ENCODE data around the gene NHLH2.
A peak's percentile ranks its signal among the peaks of the same experiment; 100 is the strongest.

Gene NHLH2

DNA sequence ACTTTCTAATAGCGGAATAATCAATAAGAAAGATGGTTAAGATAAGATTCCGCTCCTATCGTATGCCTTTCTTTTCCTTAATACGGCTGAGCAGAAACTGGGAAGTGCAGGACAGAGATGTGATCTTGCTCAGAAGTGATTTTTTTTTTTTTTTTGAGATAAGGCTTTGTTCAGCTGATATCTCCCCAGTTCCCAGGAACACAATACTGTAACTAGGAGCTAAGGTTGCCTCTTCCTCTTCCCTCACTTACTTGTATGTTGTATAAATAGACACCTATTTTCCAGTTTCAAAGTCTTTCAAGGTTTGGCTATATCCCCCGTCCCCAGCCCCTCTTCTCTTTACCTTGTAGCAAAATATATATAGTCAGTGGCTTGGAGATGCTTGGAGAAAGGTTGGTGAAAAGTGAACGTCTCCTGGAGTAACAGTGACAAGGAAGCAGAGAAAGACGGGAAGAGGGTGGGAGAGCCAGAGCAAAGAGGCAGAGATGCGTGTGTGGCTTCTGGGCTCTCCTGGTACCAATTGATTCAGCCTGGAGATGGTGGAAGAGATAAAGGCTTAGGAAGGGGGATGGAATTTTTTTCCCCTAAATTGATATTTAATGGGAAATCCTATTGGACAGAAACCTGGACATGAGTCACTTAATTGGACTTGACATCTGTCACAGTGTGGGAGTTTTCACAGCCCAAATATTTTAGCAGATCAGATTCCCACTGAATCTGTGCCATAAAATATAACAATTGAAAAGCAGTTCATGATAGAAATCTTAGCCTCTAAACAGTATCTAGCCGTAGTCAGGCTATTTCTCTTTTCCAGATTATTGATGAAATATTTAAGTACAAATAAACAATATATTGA, at the start of gene NHLH2:
NHLH2 (minus strand) TSS at position 522 of the 856 bp plus-strand sequence. CDS start 2,754 bp downstream, outside the sequence.
- DNase-seq = no peak

DNA sequence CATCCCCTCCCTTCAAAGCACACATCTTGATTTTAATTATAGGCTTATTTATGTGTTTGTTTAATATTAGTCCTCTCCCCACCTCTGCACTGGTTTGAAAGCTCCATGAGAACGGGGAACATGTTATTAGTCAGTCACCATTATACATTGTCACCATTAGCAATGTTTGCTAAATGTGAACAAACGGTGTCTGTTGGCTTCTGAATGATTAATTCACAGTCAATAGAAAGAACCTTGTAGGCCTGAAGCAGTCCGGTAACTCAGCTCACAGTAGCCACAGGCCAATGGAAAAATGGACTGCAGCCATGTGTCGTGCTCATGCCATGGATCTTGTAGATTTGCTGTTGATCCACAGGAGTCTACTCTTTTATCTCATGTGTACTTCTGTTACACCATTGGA, 49.7 kb upstream of the NHLH2 start:
- DNase-seq = no peak

- no peak for DNase-seq
Measured at GRCh38 chr1:115888976-115889375, 48.0 kb upstream of the NHLH2 start.

DNA sequence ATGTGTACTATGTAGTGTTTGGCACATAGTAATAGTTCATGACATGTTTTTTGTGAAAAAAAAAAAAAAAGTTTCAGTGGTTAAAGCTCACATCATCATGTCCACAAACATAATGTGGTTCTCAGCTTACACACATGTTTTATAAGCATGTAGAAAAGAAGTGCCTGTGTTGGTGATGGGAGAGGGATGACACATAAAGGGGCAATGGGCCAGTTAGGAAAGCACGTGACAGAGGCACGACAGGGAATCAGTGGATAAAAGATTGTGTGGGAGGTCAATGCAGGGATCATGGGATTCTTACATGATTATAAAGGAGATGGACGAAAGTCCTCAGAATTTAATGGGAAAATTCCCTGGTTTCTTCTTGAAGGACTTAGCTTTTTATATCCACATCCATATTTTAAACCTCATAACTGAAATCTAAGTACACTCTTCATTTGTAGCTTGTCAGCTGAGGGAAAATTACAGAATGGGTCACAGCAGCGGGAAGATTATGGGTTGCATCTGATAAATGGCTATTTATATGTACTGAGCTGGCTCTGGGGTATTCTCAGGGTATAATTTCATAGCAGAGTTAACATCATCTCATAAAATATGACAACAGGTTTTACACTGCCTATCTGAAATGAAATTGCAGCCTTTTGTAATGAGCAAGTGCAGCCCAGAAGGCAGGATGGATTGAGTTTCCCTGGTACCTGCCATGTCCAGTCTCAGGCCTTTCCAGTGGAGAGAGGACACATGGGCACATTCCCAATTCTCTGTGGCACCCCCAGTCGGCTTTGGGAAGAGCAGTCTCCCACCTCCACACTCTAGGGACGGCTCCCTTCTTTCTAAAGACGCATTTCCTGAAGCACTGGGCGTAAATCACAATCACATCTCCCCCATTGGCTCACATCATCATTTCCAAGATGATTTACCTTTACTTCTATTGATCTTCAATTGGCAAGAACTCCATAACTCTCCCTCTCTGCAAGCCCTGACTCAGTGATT, 42.3 kb upstream of the NHLH2 start:
- DNase-seq = no peak

GRCh38 chr1:115880981-115881672, 40.2 kb upstream of the NHLH2 start:
- DNase-seq = no peak

DNA sequence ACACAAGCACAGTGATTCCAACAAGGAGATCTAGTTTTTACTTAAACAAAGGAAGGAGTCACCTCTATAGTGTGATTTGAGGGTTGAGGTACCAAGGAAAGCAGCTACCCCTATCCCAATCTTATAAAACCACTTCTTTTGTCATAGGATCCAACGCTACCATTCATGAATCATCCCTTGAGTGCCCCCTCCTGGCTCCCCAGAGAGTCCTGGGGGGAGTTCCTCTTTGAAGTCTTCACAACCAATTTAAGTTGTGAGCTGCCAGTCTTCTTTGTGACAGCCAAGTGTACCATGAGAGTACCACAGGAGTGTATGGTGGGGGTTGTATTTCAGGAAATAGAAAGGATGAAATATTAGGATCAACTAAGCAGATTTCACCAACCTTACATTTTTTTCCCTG, 39.1 kb upstream of the NHLH2 start:
- no peak for DNase-seq

GRCh38 chr1:115877511-115877910, 36.6 kb upstream of the NHLH2 start:
- no peak for DNase-seq

DNA sequence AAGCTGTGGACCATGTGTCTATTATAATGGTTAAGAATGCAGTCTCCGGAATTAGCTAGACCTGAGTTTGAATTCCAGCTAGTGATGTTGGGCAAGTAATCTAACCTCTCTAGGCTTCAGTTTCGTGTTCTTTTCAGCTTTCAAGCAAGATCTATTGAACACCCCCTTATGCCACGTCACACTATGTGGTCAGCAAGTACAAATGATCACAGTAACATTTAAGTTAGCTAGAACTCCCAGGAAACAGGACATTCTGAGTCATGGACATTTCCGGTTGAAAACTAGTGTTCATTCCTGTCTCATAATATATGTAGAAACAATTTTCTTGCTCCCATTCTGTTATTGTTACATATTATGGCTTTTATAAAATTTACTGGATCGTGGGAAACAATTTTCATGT, 34.0 kb upstream of the NHLH2 start:
- no peak for DNase-seq

GRCh38 chr1:115874497-115874896, 33.6 kb upstream of the NHLH2 start:
- DNase-seq = no peak

GRCh38 chr1:115873184-115873583, 32.3 kb upstream of the NHLH2 start:
- no peak for DNase-seq

GRCh38 chr1:115869064-115869463, 28.1 kb upstream of the NHLH2 start:
- no peak for DNase-seq

DNA sequence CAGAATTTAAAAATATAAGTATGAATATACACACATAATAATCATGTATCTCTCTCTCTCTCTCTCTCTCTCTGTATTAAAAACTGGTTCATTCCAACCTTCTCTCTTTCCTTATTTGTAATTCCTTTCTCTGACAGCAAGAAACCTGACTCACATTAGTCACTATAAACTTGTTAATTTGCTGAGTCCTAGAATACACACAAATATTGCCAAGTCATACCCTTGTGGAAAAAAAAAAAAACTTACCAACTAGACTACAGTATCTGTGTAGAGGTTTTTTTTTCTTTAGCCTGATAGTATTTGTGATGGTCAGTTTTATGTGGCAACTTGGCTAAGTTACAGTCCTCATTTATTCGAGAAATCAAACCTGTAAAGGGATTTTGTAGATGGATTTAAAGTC, 26.3 kb upstream of the NHLH2 start:
- no peak for DNase-seq

DNA sequence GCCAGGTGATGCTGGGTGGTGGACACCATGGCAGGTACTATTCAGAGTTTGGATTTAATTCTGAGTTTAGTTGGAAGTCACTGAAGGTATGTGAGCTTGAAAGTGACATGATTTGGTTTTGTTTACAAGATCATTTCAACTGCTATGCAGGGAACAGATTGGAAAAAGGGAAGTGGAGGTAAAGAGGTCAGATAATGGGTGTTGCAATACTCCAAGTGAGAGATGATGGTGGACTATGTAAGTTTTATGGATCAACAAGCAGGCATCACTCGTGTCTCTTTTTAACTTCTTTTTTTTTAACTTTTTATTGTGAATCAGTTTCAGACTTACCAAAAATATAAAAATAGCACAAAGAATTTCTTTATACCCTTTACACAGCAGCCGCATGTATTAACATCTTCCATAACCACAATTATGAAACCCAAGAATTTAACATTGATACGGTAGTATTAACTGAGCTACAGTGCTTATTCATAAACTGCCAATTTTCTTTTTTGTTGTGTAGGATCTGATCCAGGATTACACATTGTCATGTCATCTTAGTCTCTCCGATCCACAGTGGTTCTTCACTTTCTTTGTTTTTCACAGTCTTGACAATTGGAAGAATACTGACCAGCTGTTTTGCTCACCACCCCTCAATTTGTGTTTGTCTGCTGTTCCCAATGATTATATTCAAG, 24.9 kb upstream of the NHLH2 start:
- DNase-seq = no peak

GRCh38 chr1:115862403-115862802, 21.5 kb upstream of the NHLH2 start:
- no peak for DNase-seq

GRCh38 chr1:115854005-115854404, 13.1 kb upstream of the NHLH2 start:
- no peak for DNase-seq

- DNase-seq = no peak
Measured at GRCh38 chr1:115850937-115851336, 10.0 kb upstream of the NHLH2 start.

- no peak for DNase-seq
Measured at GRCh38 chr1:115847787-115848186, 6.9 kb upstream of the NHLH2 start.

- DNase-seq = no peak
Measured at GRCh38 chr1:115842948-115843347, 2.0 kb upstream of the NHLH2 start.

GRCh38 chr1:115839679-115840237, 1.2 kb downstream of the NHLH2 start:
- DNase-seq = no peak

DNA sequence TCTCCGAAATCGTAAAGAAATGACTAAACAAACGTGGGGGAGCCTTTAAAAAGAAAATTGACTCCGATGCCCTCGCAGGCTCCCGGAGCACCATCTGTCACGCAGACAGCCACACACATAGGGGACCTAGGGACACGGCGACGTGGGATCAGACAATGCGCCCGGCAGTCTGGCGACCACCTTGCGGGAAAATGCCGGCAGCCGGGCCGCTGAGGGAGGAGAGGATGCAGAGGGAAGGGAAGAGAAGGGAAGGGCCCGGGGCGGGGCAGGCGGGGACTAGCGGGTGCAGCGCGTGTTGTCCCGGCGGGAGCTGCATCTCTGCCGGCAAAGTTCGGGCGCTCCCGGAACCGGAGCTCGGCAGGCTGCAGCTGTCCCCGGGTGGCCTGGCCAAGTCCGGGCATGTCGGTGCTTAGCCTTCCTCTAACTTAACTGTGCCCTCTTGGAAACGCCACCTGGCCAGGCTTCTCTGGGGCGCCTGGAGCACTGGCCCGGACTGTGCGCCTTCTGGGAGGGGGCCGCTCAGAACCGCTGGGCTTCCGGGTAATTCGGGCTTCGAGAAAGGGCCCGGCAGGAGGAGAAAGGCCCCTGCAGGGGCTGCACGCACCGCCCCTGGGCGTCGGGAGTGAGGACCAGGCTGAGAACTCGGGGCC, 1.8 kb downstream of the NHLH2 start:
- peak; percentile 63 for DNase-seq

DNA sequence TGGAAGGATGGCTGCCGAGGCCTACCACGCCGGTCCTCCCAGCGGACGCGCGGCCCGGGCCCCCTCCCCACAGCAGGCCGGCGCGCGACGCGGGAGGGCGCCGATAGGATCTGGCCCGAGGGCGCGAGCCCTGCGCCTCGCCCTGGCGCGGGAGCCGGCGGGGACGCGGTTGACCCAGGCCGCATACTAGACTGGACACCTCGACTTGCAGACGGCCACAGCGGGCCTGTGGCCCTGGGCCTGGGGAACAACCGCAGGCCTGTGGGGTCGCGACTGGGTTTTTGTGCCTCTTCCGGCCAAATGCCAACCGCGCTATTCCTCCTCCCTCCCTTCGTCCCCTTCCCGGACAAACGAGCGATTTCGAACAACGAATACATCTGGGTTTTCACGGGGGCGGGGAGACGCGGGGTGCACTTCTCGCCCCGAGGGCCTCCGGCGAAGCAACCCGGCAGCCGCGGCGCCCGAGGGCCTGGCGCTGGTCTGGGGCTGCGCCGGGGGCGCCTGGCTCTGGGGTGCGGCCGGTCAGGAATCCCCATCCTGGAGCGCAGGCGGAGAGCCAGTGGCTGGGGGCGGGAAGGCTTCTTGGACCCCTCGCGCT, 2.4 kb downstream of the NHLH2 start:
- DNase-seq = no peak
